Measurements from ENCODE around the gene RAB11FIP4.

RAB11FIP4 gene

DNA sequence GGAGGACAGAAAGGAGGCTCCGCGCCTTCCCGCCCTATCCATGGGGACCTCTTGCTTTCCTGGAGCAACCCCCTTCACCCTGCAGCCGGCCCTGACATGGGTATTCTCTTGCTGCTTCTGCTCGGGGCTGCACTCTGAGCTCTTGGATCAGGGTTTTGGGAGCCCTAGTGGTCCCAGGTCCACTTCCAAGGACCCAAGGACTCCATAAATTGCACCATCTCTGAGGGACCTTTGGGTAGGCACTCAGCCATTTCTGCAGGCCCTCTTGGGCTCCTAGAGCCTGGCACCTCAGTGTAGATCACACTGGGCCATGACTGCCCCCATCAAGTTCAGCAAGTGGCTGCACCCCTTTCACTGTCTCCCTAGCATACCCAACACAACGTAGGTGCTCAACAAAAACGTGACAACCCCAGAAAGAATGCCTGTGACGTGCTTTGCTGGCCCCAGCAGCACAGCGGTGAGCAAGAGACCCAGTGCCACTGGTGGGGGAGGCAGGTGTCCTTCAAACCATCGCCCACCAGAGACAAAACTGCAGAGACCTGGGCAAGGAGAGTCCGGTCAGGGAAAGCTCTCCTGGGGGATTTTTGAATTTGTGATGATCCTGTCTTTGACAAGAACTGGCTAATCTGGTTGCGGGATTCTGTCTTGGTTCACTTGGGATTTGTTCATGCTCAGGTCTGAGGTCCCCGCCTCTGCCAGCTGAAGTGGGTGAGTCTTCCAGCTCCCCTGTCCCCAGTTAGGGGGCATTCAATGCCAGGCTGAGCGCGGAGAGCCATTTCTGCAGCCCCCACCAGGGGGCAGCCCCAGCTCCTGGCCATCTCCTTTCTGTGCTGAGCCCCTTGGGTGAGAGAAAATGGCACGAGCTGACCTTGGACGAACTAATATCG is 2.5 kb upstream of the RAB11FIP4 start:
- H3K27ac ChIP-seq = no peak overlapping the region
- TF ChIP-seq CTCF (conservative IDR thresholded peaks at IDR 0.05) = peak; percentile 96

DNA sequence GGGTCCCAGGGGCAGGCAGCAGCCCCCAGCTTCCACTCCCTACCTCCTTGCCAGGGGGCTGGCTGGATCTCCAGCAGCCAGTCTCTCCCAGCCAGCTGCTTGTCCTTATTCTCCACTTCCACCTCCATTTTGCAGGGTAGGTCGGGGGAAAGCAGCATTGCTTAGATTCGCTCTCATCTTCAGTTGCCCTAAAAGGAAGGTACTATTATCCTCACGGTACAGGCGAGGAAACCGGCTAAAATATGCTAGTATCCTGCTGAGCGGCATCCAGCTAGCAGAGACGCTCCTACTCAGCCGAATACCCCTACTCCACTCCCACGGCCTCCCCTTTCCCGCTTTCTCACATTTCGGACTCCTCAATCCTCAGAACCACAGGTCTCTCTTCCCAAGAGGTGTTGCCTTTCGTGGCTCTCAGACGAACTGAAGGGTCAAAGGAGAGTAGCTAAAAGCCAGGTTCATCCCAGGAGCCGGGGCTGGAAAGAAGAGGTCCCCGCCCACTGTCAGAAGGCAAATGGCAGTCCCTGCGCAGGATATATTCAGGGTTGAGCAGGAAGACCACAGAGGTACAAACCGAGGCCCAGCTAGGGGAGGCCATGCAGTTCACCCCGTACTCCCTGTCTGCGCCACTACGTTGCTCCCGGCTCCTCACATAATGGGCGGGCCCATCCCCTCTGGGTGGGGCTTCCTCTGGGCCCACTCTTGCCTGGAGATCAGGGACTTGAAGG is 1.7 kb upstream of the RAB11FIP4 start:
- peak; percentile 59 for TF ChIP-seq CTCF (conservative IDR thresholded peaks at IDR 0.05)
- no peak overlapping the region for H3K27ac ChIP-seq

- no peak overlapping the region for H3K27ac ChIP-seq
- TF ChIP-seq CTCF (conservative IDR thresholded peaks at IDR 0.05) = no peak
These were observed 1.1 kb upstream of the RAB11FIP4 start for GRCh38 chr17:31390426-31390747.

DNA sequence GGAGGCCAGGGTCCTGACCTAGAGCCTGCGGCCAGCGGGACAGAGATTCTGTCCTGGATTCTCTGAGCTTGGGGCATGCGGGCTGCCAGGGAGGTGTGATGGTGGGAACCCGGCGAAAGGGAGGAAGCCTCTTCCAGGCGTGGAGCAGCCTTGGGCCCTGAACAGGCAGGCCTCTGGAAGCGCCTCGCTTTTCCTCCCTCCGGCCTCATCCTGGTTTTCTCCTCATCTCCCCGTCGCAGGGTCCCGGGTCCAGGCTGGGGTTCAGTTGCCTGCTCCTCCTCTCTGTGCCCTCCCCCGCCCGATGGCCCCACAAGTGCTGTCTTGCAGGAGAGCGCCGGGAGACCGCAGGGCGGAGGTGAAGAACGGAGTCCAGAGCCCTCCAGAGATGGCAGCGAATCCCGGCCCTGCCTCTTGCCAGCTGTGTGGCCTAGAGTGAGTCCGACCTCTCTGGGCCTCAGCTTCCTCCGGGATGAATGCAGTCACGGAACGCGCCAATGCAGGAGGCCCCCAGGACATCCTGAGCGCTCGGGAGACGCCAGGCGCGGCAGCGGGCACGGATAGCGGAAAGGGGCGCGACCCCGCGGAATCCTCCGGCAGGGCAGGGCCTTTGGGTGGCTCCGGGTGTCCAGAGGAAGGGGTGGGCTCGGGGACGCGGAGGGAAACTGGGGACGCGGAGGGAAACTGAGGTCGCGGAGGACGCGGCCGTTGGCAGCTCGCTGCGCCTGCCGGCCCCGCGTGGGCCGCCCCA is 553 bp upstream of the RAB11FIP4 start:
- TF ChIP-seq CTCF (conservative IDR thresholded peaks at IDR 0.05) = no peak
- H3K27ac ChIP-seq = peak overlapping the region; percentile 99

- H3K27ac ChIP-seq = peak overlapping the region; percentile 99
These were observed 754 bp downstream of the RAB11FIP4 start for GRCh38 chr17:31392002-31392855.

More at GRCh38 chr17:31392002-31392855, 754 bp downstream of the RAB11FIP4 start:
- peak; percentile 16; the same call in 1 of the 2 replicates for TF ChIP-seq CTCF (conservative IDR thresholded peaks at IDR 0.05)
